T-helper 1 cell treated with Interleukin-12 subunit alpha and Interleukin-12 subunit beta and Interleukin-4 antibody, amounts not matched to agents 30 ng/mL and 1 ng/mL, for 36 hours (primary cell): ENCODE data around the gene LCNL1. TPM values are rescaled to one million over a fixed set of nuclear protein-coding genes. Genes with fewer than 3 reads are reported as not detected.
"Not testable (repeated sequence)": the region's sequence is repeated elsewhere in the genome, so short reads cannot be mapped to it uniquely, and the experiment has no call there.

Source experiments
- intact Hi-C: fragments of 100-400 bp; cut with micrococcal nuclease; formaldehyde crosslinking; loops from one replicate; pipeline ENCODE4 v1.15.1; 2024
- total RNA-seq: library from RNA; stranded (reverse); gene quantifications from 2 replicates; pipeline ENCODE4 v1.2.3, GENCODE V29; 2022

Gene LCNL1
- total RNA-seq, 1 donor from 2014 or later = not detected

DNA sequence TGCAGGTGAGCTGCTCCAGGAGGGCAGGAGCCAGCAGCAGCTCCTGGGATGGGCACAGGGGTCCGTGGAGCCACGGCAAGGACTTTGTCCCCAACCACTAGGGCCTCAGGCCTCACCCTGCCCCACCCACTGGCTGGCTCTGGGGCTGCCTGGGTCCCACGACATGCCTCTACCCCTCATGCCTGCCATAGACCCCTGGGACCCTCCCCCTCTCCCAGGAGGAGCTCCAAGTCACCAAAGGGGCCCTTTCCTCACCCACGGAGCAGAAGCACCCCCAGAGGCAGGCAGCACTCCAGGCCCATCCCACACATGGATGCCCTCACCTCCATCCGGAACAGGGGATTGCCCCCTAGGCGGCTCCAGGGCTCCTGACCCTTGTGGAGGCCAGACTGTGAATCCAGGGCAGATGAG is 38.8 kb downstream of the LCNL1 start:
- intact Hi-C loops = loop anchor here (10.0 kb wide), 1 partner anchor 133 kb away; no protein-coding TSS in a partner anchor

DNA sequence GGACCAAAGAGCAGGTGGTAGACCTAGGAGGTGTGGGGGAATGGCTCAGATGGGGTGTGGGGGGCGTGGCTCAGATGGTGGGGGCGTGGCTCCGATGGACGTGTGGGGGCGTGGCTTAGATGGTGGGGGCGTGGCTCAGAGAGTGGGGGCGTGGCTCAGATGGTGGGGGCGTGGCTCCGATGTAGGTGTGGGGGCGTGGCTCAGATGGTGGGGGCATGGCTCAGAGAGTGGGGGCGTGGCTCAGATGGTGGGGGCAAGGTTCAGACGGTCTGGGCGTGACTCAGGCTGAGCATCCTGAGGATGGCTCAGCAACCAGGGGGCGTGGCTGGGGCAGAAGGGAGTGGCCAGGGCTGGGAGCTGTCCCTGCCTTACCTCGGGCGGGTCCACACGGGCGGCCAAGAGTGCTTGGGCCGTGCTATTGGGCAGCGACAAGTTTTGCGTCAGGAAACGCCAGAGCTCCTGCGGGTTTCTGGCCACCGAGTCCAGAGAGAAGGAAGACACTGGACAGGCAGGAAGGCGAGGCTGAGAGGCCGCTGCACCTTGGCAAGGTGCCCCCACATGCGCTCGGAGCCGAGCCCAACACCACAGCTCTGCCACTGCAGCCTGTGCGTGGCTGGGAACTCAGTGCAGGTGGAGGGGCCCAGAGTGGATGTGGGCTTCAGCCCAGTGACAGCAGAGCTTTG is 39.3 kb downstream of the LCNL1 start:
- intact Hi-C loops = loop anchor here (1.0 to 10.0 kb wide), 5 partner anchors 30 to 231 kb away; partner anchors contain the start of genes MAN1B1, PAXX and TMEM141

DNA sequence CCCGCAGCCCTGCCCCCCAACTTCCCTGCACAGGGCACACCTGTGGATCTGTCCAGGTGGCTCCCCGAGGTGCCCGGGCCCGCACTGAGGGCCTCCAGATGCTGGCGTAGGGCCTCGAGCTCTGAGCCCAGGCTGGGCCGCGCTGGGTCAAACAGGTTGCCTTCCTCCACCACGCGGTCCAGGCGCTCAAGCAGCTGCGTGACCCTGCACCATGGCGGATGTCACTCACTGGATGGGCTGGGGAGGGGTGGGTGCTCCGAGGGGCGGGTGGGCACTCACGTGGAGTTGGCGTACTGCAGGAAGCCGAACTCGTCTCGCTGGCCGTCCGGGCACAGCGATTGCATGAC is 39.8 kb downstream of the LCNL1 start:
- intact Hi-C loops = loop anchor here (1.0 to 10.0 kb wide), 5 partner anchors 30 to 231 kb away; partner anchors contain the start of genes MAN1B1, PAXX and TMEM141

- intact Hi-C loops = loop anchor here (10.0 kb wide), 1 partner anchor 132 kb away; no protein-coding TSS in a partner anchor
These were observed 40.4 kb downstream of the LCNL1 start for GRCh38 chr9:137023157-137023556.

- intact Hi-C loops = loop anchor here (10.0 kb wide), 1 partner anchor 131 kb away; no protein-coding TSS in a partner anchor
These were observed 40.8 kb downstream of the LCNL1 start for GRCh38 chr9:137023583-137023991.

GRCh38 chr9:137025517-137025966 is 42.7 kb downstream of the LCNL1 start:
- intact Hi-C loops = loop anchor here (10.0 kb wide), 1 partner anchor 129 kb away; no protein-coding TSS in a partner anchor

- intact Hi-C loops = loop anchor here (10.0 kb wide), 1 partner anchor 128 kb away; no protein-coding TSS in a partner anchor
These were observed 43.6 kb downstream of the LCNL1 start for GRCh38 chr9:137026384-137026783.

DNA sequence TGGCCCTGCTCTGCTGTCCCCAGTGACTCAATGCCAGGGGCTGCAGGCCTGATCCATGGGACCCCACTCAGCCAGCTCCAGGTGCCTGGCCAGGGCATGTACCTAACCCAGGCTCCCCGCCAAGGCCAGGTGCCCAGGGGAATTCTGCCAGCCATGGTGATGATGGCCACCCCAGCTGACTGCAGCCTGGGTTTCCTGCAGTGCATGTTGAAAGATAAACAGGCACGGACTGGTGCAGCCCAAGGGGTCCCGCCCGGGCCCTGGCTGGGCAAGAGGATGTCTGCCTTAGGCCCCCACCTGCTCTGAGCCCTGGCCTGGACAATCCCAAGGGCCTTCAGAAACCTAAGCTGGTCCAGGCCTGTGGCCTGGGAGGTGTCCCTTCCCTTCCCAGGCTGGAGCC is 44.0 kb downstream of the LCNL1 start:
- intact Hi-C loops = loop anchor here (10.0 kb wide), 1 partner anchor 128 kb away; no protein-coding TSS in a partner anchor

DNA sequence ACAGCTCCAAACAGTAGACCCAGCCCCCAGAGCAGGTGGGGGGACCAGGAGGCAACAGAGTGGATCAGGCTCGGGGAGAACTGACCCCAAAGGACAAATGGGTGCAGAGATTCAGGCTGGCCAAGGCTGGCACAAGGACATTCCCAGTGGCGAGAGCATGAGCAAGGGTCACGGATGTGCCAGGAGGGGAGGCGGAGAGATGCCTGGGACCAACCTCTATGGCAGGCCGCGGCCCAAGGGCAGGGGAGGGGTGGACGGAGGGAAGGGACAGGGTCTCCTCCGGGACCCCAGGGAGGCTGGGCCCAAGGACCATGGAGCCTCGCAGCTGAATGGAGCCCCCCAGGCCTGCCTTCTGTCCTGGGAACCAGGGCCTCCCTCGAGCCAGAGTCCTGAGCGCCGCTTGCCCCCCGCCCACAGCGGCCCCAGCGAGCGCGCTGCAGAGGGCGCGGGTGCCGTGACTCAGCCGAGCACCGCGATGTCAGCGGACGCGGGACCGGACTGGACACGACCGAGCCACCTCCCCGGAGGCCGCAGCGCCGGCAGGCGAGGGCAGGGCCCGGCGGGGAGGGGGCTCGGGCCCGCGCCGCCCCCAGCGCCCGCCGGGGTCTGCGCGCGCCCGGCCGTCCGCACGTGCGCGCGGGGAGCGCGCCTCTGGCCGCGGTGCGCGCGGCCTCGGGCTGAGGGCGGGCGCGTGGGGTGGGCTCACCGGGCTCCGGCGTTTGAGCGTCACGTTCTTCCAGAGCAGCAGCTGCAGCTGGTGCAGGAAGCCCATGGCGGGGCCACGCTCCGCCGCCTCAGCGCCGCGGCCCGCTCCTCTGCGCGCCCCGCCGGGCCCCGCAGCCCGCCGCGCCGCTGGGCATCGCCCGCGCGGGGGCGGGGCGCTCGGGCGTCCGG is 44.8 kb downstream of the LCNL1 start, which contains the start of gene ABCA2:
Gene ABCA2, minus strand, starts transcription at position 869 of the 894 bp plus-strand sequence. Its CDS starts 97 bp downstream, at position 772.
- intact Hi-C loops = loop anchor here (2.0 to 10.0 kb wide), 2 partner anchors 43 to 127 kb away; partner anchors contain the start of gene SAPCD2

- intact Hi-C loops = loop anchor here (2.0 to 10.0 kb wide), 2 partner anchors 42 to 126 kb away; partner anchors contain the start of gene SAPCD2
These were observed 45.7 kb downstream of the LCNL1 start for GRCh38 chr9:137028263-137029057.

DNA sequence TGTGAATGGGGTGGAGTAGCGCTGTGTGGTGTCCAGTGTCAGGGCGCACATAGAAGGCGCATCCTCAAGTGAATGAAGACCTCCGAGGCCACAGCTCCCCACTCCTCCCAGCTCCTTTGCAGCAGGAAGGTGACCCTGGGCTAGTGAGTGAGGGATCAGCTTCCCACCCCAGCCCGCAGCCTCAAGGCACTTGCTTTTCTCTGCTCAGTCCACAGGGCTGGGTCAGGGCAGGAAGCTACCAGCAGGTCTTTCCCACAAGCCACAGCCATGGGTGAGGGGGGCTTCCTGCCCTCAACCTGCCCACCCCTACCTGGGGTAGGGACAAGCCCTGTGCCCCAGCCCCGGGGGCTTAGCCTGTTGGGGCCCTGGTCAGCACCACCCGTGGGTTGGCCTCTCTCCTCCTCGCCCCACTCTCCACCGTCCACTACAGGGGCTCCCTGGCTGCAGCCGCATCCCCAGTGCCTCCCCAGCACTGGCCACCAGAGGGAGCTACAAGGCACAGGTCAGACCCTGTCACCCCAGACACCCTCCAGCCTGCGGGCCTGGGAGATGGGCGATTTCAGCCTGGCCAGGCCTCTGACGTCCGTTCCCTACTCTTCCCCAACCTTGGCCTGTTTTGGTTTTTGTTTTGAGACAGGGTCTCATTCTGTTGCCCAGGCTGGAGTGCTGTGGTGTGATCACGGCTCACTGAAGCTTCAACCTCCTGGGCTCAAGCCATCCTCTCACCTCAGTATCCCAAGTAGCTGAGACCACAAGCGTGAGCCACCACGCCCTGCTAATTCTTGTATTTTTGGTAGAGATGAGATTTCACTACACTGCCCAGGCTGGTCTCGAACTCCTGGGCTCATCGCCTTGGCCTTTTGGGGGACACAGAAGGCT is 46.5 kb downstream of the LCNL1 start:
- intact Hi-C loops = loop anchor here (2.0 to 10.0 kb wide), 2 partner anchors 42 to 126 kb away; partner anchors contain the start of gene SAPCD2

GRCh38 chr9:137030006-137030405 is 47.2 kb downstream of the LCNL1 start:
- intact Hi-C loops = no loop called here

DNA sequence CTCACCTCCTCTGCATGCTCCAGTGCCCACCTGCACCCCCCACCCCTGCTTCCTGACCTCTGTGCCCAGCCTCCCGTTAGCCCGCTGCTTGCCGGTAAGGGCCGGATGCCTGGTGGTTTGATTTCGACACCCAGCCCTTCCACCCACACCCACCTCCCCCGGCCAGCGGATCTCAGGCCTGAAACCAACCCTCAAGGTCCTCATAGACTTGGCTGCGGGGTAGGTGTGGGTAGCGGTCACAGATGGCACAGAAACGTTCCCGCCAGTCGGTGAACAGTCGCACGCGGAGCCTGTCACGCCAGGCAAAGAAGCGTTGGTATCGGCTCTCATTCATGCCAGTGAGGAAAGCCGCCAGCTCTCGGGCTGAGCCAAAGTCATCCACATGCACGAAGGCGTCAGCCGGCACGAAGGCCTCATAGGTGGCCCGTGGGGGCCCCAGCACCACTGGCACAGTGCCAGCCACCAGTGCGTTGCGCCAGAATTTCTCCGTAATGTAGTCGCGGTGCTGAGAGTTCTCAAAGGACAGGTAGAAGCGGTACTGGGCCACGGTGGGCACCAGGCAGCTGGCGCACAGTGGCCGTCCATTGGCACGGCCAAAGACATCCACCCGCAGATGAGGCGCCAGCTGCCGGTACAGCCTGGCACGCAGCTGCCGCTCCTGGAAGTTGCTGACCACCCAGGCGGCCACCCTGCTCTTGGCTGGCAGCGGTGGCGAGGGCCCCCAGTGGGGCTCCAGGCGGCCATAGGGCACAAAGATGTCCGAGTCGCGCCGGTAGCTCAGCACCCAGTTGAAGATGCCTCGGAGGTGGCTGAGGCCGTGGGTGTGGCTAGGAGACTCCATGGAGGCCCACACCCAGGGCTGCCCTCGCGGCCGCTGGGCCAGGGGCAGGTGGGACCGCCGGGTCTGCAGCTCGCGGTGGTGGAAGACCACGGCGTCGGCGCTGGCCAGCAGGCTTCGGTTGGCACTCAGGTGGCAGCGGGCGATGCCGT is 48.0 kb downstream of the LCNL1 start:
- intact Hi-C loops = no loop called here

GRCh38 chr9:137031904-137032640 is 49.3 kb downstream of the LCNL1 start, which contains the start of gene FUT7:
FUT7 (minus strand) TSS chr9:137032088; CDS start chr9:137031991, 97 bp downstream.
- intact Hi-C loops = no loop called here

DNA sequence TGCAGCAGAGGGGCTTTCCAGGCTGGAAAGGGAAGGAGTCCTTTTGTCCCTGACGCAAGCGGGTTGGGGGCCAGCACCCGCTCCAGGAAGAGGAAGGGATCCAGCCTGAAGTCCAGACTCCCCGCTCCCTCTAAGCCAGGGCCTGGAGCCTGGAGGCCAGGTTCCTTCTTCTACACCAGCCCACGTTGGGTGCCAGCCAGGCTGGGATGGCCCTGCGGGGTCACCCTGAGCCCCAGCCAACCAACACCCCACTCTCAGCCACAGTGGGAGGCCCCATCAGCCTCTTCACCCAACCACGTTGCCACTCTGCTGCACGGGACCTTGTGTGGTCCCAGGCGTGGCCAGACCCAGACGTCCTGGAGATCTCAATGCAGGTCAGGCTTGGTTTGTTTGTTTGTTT is 50.1 kb downstream of the LCNL1 start:
- intact Hi-C loops = no loop called here

DNA sequence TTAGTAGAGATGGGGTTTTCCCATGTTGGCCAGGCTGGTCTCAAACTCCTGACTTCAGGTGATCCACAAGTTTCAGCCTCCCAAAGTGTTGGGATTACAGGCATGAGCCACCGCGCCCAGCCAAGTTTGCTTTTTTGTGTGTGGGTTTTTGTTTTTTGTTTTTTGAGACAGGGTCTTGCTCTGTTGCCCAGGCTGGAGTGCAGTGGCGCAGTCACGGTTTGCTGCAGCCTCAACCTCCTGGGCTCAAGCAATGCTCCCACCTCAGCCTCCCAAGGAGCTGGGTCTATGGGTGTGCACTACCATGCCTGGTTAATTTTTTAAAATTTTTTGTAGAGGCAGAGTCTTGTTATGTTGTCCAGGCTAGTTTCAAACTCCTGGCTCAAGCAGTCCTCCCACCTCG is 50.7 kb downstream of the LCNL1 start:
- intact Hi-C loops = not testable (repeated sequence)

GRCh38 chr9:137034039-137034708 is 51.4 kb downstream of the LCNL1 start:
- intact Hi-C loops = loop anchor here (2.0 kb wide), 2 partner anchors 53 to 83 kb away; partner anchors contain the start of gene MAN1B1
